ENCODE measurements around the gene COLEC12.
"Not testable (repeated sequence)": the region's sequence is repeated elsewhere in the genome, so short reads cannot be mapped to it uniquely, and the experiment has no call there.

COLEC12 gene

GRCh38 chr18:407626-408224, 92.8 kb downstream of the COLEC12 start:
- DNase-seq (ENCODE audit: low read depth): no peak

- no peak for DNase-seq (ENCODE audit: low read depth)
These were observed 93.3 kb downstream of the COLEC12 start for GRCh38 chr18:407191-407590.

GRCh38 chr18:406677-407076, 93.8 kb downstream of the COLEC12 start:
- no peak for DNase-seq (ENCODE audit: low read depth)

- not testable (repeated sequence) for DNase-seq (ENCODE audit: low read depth)
These were observed 95.5 kb downstream of the COLEC12 start for GRCh38 chr18:405006-405405.

GRCh38 chr18:404061-404636, 96.4 kb downstream of the COLEC12 start:
- no peak for DNase-seq (ENCODE audit: low read depth)

- DNase-seq (ENCODE audit: low read depth): no peak
These were observed 98.4 kb downstream of the COLEC12 start for GRCh38 chr18:402129-402528.

- DNase-seq (ENCODE audit: low read depth): peak; percentile 98
These were observed 100.0 kb downstream of the COLEC12 start for GRCh38 chr18:400456-400855.

- DNase-seq (ENCODE audit: low read depth): no peak
These were observed 100.8 kb downstream of the COLEC12 start for GRCh38 chr18:399631-400135.

- no peak for DNase-seq (ENCODE audit: low read depth)
These were observed 101.4 kb downstream of the COLEC12 start for GRCh38 chr18:398935-399630.

- DNase-seq (ENCODE audit: low read depth): no peak
These were observed 103.9 kb downstream of the COLEC12 start for GRCh38 chr18:396556-396955.

- DNase-seq (ENCODE audit: low read depth): no peak
These were observed 104.3 kb downstream of the COLEC12 start for GRCh38 chr18:396251-396555.

- DNase-seq (ENCODE audit: low read depth): peak; percentile 80
These were observed 104.8 kb downstream of the COLEC12 start for GRCh38 chr18:395456-396250.

GRCh38 chr18:394987-395362, 105.5 kb downstream of the COLEC12 start:
- peak; percentile 98 for DNase-seq (ENCODE audit: low read depth)

GRCh38 chr18:394262-394986, 106.1 kb downstream of the COLEC12 start:
- no peak for DNase-seq (ENCODE audit: low read depth)

- DNase-seq (ENCODE audit: low read depth): no peak
These were observed 106.9 kb downstream of the COLEC12 start for GRCh38 chr18:393574-393957.

GRCh38 chr18:392928-393573, 107.5 kb downstream of the COLEC12 start:
- no peak for DNase-seq (ENCODE audit: low read depth)

- DNase-seq (ENCODE audit: low read depth): no peak
These were observed 109.6 kb downstream of the COLEC12 start for GRCh38 chr18:390741-391478.

- DNase-seq (ENCODE audit: low read depth): no peak
These were observed 110.7 kb downstream of the COLEC12 start for GRCh38 chr18:389658-390357.

- no peak for DNase-seq (ENCODE audit: low read depth)
These were observed 112.3 kb downstream of the COLEC12 start for GRCh38 chr18:388200-388599.

- DNase-seq (ENCODE audit: low read depth): no peak
These were observed 113.5 kb downstream of the COLEC12 start for GRCh38 chr18:386994-387393.
